Measurements from ENCODE around the gene ZNF385D. TPM values are rescaled to one million over a fixed set of nuclear protein-coding genes. Genes with fewer than 3 reads are reported as not detected.
A peak's percentile ranks its signal among the peaks of the same experiment; 100 is the strongest.

The ZNF385D gene
- total and polyA plus RNA-seq, 2 experiments from 2014 or later, result 2.7 to 12.3 TPM

- Histone ChIP-seq H3K4me2 (no peak overlapping the region), H3K4me3 (no peak overlapping the region), H3K36me3 (ENCODE audit: insufficient read depth) (no peaks in the 10 kb centered on the region), H2AFZ (peak overlapping the region; percentile 53; the same call in 1 of the 2 replicates), H3F3A (replicated peaks; ENCODE audit: low read depth) (no peaks in the 10 kb centered on the region), H3K9me2 (ENCODE audit: insufficient read depth) (no peaks in the 10 kb centered on the region), H3K79me2 (replicated peaks; ENCODE audit: insufficient read depth) (no peaks in the 10 kb centered on the region), H3K27me3 (ENCODE audit: insufficient read depth) (no peaks in the 10 kb centered on the region), H3K27ac (ENCODE audit: low read depth) (no peak overlapping the region), H3K4me1 (ENCODE audit: insufficient read depth) (no peaks in the 10 kb centered on the region), H4K20me1 (replicated peaks; ENCODE audit: insufficient read depth) (no peaks in the 10 kb centered on the region)
- TF ChIP-seq POLR2AphosphoS5 (IDR thresholded peaks at IDR 0.05; ENCODE audit: low read depth) (no peak), STAT1 (IDR thresholded peaks at IDR 0.05; ENCODE audit: unreplicated experiment) (no peak), JUNB (IDR thresholded peaks at IDR 0.05; ENCODE audit: unreplicated experiment) (no peak), NANOG (IDR thresholded peaks at IDR 0.05; ENCODE audit: borderline replicate concordance) (no peak), REST (IDR thresholded peaks at IDR 0.05; ENCODE audit: unreplicated experiment) (no peak), EZH2 (IDR thresholded peaks at IDR 0.05; ENCODE audit: low read depth, unreplicated experiment) (no peak)
- Mint-ChIP-seq H3K36me3 (ENCODE audit: low read depth) (no peaks in the 10 kb centered on the region), H3K9me3 (no peaks in the 10 kb centered on the region; the same call in 1 of the 3 replicates), H3K4me1 (peaks cover 2% of the 10 kb centered on the region; the same call in 2 of the 3 replicates), H3K27me3 (ENCODE audit: insufficient read depth, low read depth, poor library complexity) (peaks cover 3% of the 10 kb centered on the region), H3K4me3 (no peak overlapping the region), H3K27ac (no peak overlapping the region)
- ATAC-seq, result no peak
- no peak for DNase-seq (ENCODE audit: low spot score)
Observed at GRCh38 chr3:21372316-21372715, 378.7 kb downstream of the ZNF385D start.

Measured in GM23338 (cell line).